Psoas muscle (tissue), 8 donors: ENCODE data around the gene MUC20. TPM values are rescaled to one million over a fixed set of nuclear protein-coding genes. Genes with fewer than 3 reads are reported as not detected.
"Not testable (repeated sequence)": the region's sequence is repeated elsewhere in the genome, so short reads cannot be mapped to it uniquely, and the experiment has no call there.

Experiments used
- ATAC-seq, 4 donors: fragments of 200-7000 bp; cut with Tn5 transposase; one replicate each; pipeline ENCODE4 v1.9.1; 2020; ENCODE audit warnings: moderate library complexity in 3 of 4, mild to moderate bottlenecking in 2 of 4
- DNase-seq, 2 donors: peaks; one replicate each; pipeline ENCODE4 v3.0.0-alpha.2; 2020
- H3K27ac ChIP-seq: fragments of 200-600 bp; one replicate; pipeline ENCODE4 v1.8.0; 2022
- H3K27me3 ChIP-seq, 3 donors: fragments of 200-600 bp in 1 of 3; one replicate each; pipeline versions ENCODE4 v1.6.1 to v1.8.0; 2013 to 2022; ENCODE audit warnings: low read length in 2 of 3, mild to moderate bottlenecking in 2 of 3, moderate library complexity in 1 of 3; ENCODE audit not compliant: insufficient read depth in 3 of 3
- H3K36me3 ChIP-seq, 2 donors: fragments of 200-600 bp in 1 of 2; one replicate each; pipeline versions ENCODE4 v1.6.1 to v1.8.0; 2013 to 2022; ENCODE audit warnings: low read depth in 1 of 2, mild to moderate bottlenecking in 1 of 2, moderate library complexity in 1 of 2; ENCODE audit not compliant: insufficient read depth in 1 of 2
- H3K4me1 ChIP-seq: fragments of 200-600 bp; one replicate; pipeline ENCODE4 v1.8.0; 2022
- H3K4me3 ChIP-seq: fragments of 200-600 bp; one replicate; pipeline ENCODE4 v1.8.0; 2022; ENCODE audit warnings: mild to moderate bottlenecking
- H3K9me3 ChIP-seq: fragments of 200-600 bp; one replicate; pipeline ENCODE4 v1.8.0; 2022
- CTCF ChIP-seq: fragments of 200-600 bp; IDR thresholded peaks from one replicate; pipeline ENCODE4 v1.8.0; 2022; ENCODE audit warnings: antibody characterized with exemption
- WGBS, 3 donors: extraction: QIAGEN DNeasy Blood & Tissue Kit; methylation state at CpG; one replicate each; pipeline versions ENCODE4 v1.1.6 to v1.1.7; 2013; 5-methylcytosine and 5-hydroxymethylcytosine counted together
- intact Hi-C, 2 donors: fragments of 100-400 bp; cut with DNase I; formaldehyde crosslinking; loops; one replicate each; pipeline versions ENCODE4 v1.11.0 to v1.14.2; 2022
- polyA plus RNA-seq, 3 donors: library from polyadenylated mRNA; stranded (reverse); fragments of 200-250 nt; gene quantifications; one replicate each; pipeline ENCODE4 v1.2.3, GENCODE V29; 2013
- total RNA-seq, 4 donors: library from RNA; stranded (reverse); fragmentation: NEBNext Ultra II Directional in 2 of 4; extraction: Animal tissue kit (Norgen Biotek cat#: 25700) in 2 of 4; gene quantifications; one replicate each; pipeline versions ENCODE4 v1.2.1 to v1.2.4, GENCODE V29; 2021 to 2023
- donor health status: healthy with polysubstance abuse.
- donor health status: DM: no; HTN: no; CAD: no; lungs with moderate emphysema.
- donor health status: Bipolar disorder and iron deficiency.
- donor health status: healthy.
- donor health status: DM: yes; HTN: yes; CAD: no.
- donor health status: DM: no; HTN: no; CAD: no.
- donor health status: DM: no; HTN: no; CAD: no.
- donor health status: DM: yes; HTN: yes; CAD: no.

MUC20 gene
- total and polyA plus RNA-seq, 7 donors, result 1.3 to 3.9 (median 1.5) TPM

GRCh38 chr3:195777975-195778374, 57.2 kb downstream of the MUC20 start:
- no peak for DNase-seq
- intact Hi-C loops, result no loop called here
- 60 to 74% (median 62%) methylated on average over 11 of the region's 11 CpGs for WGBS, 3 donors

GRCh38 chr3:195781236-195781635, 60.5 kb downstream of the MUC20 start:
- H3K4me1 ChIP-seq, H3K36me3 ChIP-seq, ATAC-seq, H3K4me3 ChIP-seq, H3K27me3 ChIP-seq, H3K9me3 ChIP-seq, intact Hi-C loops, DNase-seq, H3K27ac ChIP-seq: not testable (repeated sequence)
- 83 to 89% (median 84%) methylated on average over 10 to 12 of the region's 12 CpGs for WGBS, 3 donors

More at GRCh38 chr3:195777975-195778374, 57.2 kb downstream of the MUC20 start:
- Histone ChIP-seq H3K27me3 (no peaks in the 10 kb centered on the region), H3K36me3 (no peaks in the 10 kb centered on the region), H3K27ac (no peak overlapping the region), H3K9me3 (no peaks in the 10 kb centered on the region), H3K4me1 (no peaks in the 10 kb centered on the region), H3K4me3 (no peak overlapping the region)
- no peak for ATAC-seq
- no peak for TF ChIP-seq CTCF

Other genes with a start within 250 kb of the MUC20 start
- 100 to 1,000 TPM in 1 of 4 donors, 10 to 100 TPM in 3; 52.3 to 152 (median 91.5) TPM for gene PPP1R2, start 177.7 kb upstream of the MUC20 start, total RNA-seq
- gene PPP1R2, start 177.7 kb upstream of the MUC20 start, polyA plus RNA-seq, result 10 to 100 TPM; 45.0 to 81.9 (median 70.6) TPM
- 100 to 1,000 TPM; 265 to 468 (median 389) TPM for gene APOD, start 137.0 kb upstream of the MUC20 start, total RNA-seq
- 100 to 1,000 TPM; 304 to 629 (median 370) TPM for gene APOD, start 137.0 kb upstream of the MUC20 start, polyA plus RNA-seq
- under 1 TPM in 2 of 4 donors, not detected in 2; 0.02 to 0.08 TPM for gene MUC4, start 91.0 kb downstream of the MUC20 start, total RNA-seq
- gene MUC4, start 91.0 kb downstream of the MUC20 start, polyA plus RNA-seq, result under 1 TPM in 1 of 3 donors, not detected in 2; 0.01 TPM
- 100 to 1,000 TPM in 1 of 4 donors, 10 to 100 TPM in 3; 41.7 to 322 (median 77.6) TPM for gene TNK2, start 187.6 kb downstream of the MUC20 start, total RNA-seq
- 10 to 100 TPM; 37.1 to 67.1 (median 52.2) TPM for gene TNK2, start 187.6 kb downstream of the MUC20 start, polyA plus RNA-seq